ENCODE data around the gene AMBRA1. TPM values are rescaled to one million over a fixed set of nuclear protein-coding genes. Genes with fewer than 3 reads are reported as not detected.
"Not testable (repeated sequence)": the region's sequence is repeated elsewhere in the genome, so short reads cannot be mapped to it uniquely, and the experiment has no call there.

AMBRA1 gene
- total and polyA plus RNA-seq, 2 donors from 2014 or later, result 8.0 to 32.6 TPM

- Histone ChIP-seq H3K4me3 (ENCODE audit: low read length in 3 of 3) (no peak overlapping the region), H3K27ac (ENCODE audit: low read depth in 2 of 2, low read length in 2 of 2) (no peak overlapping the region), H3K9me3 (ENCODE audit: control insufficient read depth in 2 of 3, insufficient read depth in 1 of 3, low read length in 3 of 3) (no peaks in the 10 kb centered on the region), H3K4me1 (ENCODE audit: control insufficient read depth in 2 of 3, insufficient read depth in 2 of 3, low read depth in 1 of 3, low read length in 3 of 3) (peaks cover 0 to 14% (median 8%) of the 10 kb centered on the region in 3 donors), H3K36me3 (ENCODE audit: control insufficient read depth in 2 of 3, insufficient read depth in 3 of 3, low read length in 3 of 3) (no peaks in the 10 kb centered on the region), H3K27me3 (ENCODE audit: control insufficient read depth, insufficient read depth, low read length) (no peaks in the 10 kb centered on the region), H3K9ac (ENCODE audit: low read length in 3 of 3) (no peak overlapping the region)
- TF ChIP-seq, protein P1, sequence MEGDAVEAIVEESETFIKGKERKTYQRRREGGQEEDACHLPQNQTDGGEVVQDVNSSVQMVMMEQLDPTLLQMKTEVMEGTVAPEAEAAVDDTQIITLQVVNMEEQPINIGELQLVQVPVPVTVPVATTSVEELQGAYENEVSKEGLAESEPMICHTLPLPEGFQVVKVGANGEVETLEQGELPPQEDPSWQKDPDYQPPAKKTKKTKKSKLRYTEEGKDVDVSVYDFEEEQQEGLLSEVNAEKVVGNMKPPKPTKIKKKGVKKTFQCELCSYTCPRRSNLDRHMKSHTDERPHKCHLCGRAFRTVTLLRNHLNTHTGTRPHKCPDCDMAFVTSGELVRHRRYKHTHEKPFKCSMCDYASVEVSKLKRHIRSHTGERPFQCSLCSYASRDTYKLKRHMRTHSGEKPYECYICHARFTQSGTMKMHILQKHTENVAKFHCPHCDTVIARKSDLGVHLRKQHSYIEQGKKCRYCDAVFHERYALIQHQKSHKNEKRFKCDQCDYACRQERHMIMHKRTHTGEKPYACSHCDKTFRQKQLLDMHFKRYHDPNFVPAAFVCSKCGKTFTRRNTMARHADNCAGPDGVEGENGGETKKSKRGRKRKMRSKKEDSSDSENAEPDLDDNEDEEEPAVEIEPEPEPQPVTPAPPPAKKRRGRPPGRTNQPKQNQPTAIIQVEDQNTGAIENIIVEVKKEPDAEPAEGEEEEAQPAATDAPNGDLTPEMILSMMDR (IDR thresholded peaks at IDR 0.05; ENCODE audit: borderline replicate concordance, extremely low read depth, insufficient read depth), result no peak
- intact Hi-C loops (cut with DNase I), result no loop called here
- FAIRE-seq (no peak), DNase-seq (no peak)
Observed at GRCh38 chr11:46521961-46522681, 71.7 kb downstream of the AMBRA1 start.

DNA sequence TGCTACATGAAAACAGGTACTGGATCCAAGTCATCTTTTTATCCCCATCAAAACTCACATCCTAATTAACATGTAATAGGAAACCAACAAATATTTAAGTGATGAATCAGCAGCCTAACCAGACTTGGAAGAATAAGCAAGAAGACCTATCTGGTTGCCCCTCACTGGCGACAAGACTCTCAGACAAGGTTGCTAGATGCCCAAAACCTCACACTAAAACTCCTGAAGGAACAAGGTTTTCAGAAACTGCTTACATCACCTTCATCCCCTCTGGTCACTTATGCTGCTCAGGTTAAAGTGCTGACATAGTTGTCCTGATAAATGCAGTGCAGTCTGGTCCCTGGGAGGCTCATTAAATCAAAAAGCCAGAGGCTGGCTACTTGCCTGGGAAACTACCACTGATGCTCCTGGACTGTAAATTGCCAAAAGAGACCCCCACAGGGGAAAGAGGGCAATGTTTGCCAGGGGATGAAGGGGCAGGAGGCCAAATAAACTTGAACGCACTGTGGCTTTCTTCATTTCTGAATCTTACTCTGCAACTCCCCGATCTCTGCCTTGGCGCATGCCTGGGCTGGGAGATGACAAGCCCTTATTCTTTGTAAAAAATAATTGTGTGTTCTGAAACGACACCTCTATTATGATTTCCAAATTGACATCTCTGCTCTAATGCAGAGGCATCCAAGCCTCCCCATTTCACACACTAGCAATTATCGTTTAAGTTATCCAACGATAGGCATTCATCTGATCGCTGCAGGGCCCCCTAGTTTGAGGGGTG is 72.7 kb downstream of the AMBRA1 start:
- FAIRE-seq, result no peak
- no peak overlapping the region for H3K4me3 ChIP-seq (ENCODE audit: low read length in 3 of 3)
- H3K9me3 ChIP-seq (ENCODE audit: control insufficient read depth in 2 of 3, insufficient read depth in 1 of 3, low read length in 3 of 3), result no peaks in the 10 kb centered on the region
- no peak overlapping the region for H3K27ac ChIP-seq (ENCODE audit: low read depth in 2 of 2, low read length in 2 of 2)
- no peak overlapping the region for H3K9ac ChIP-seq (ENCODE audit: low read length in 3 of 3)
- intact Hi-C loops (cut with DNase I), result no loop called here
- peaks cover 0 to 14% (median 8%) of the 10 kb centered on the region in 3 donors for H3K4me1 ChIP-seq (ENCODE audit: control insufficient read depth in 2 of 3, insufficient read depth in 2 of 3, low read depth in 1 of 3, low read length in 3 of 3)
- DNase-seq, result no peak
- TF ChIP-seq, protein P1 (IDR thresholded peaks at IDR 0.05; ENCODE audit: borderline replicate concordance, extremely low read depth, insufficient read depth), result no peak
- H3K36me3 ChIP-seq (ENCODE audit: control insufficient read depth in 2 of 3, insufficient read depth in 3 of 3, low read length in 3 of 3), result no peaks in the 10 kb centered on the region
- no peaks in the 10 kb centered on the region for H3K27me3 ChIP-seq (ENCODE audit: control insufficient read depth, insufficient read depth, low read length)

GRCh38 chr11:46519351-46519750 is 74.5 kb downstream of the AMBRA1 start:
- Histone ChIP-seq H3K27ac (ENCODE audit: low read depth in 2 of 2, low read length in 2 of 2) (no peak overlapping the region), H3K4me1 (ENCODE audit: control insufficient read depth in 2 of 3, insufficient read depth in 2 of 3, low read depth in 1 of 3, low read length in 3 of 3) (peaks cover 0 to 14% (median 8%) of the 10 kb centered on the region in 3 donors), H3K27me3 (ENCODE audit: control insufficient read depth, insufficient read depth, low read length) (no peaks in the 10 kb centered on the region), H3K36me3 (ENCODE audit: control insufficient read depth in 2 of 3, insufficient read depth in 3 of 3, low read length in 3 of 3) (no peaks in the 10 kb centered on the region), H3K9me3 (ENCODE audit: control insufficient read depth in 2 of 3, insufficient read depth in 1 of 3, low read length in 3 of 3) (no peaks in the 10 kb centered on the region), H3K4me3 (ENCODE audit: low read length in 3 of 3) (no peak overlapping the region), H3K9ac (ENCODE audit: low read length in 3 of 3) (no peak overlapping the region)
- DNase-seq (no peak), FAIRE-seq (no peak)
- TF ChIP-seq, protein P1 (IDR thresholded peaks at IDR 0.05; ENCODE audit: borderline replicate concordance, extremely low read depth, insufficient read depth), result no peak
- intact Hi-C loops (cut with DNase I), result no loop called here

DNA sequence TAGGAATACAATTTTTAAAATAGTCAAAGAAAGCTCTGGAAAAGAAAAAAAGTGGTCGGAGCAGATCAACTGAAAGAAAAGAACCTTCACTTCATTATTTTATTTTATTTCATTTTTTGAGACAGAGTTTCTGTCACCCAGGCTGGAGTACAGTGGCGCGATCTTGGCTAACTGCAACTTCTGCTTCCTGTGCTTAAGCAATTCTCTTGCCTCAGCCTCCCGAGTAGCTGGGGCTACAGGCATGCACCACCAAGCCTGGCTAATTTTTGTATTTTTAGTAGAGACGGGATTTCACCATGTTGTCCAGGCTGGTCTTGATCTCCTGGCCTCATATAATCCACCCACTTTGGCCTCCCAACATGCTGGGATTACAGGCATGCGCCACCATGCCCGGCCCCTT is 74.9 kb downstream of the AMBRA1 start:
- H3K9me3 ChIP-seq (ENCODE audit: control insufficient read depth in 2 of 3, insufficient read depth in 1 of 3, low read length in 3 of 3); H3K9ac ChIP-seq (ENCODE audit: low read length in 3 of 3); H3K27ac ChIP-seq (ENCODE audit: low read depth in 2 of 2, low read length in 2 of 2); H3K36me3 ChIP-seq (ENCODE audit: control insufficient read depth in 2 of 3, insufficient read depth in 3 of 3, low read length in 3 of 3); DNase-seq; H3K27me3 ChIP-seq (ENCODE audit: control insufficient read depth, insufficient read depth, low read length); FAIRE-seq; intact Hi-C loops (cut with DNase I); H3K4me3 ChIP-seq (ENCODE audit: low read length in 3 of 3): not testable (repeated sequence)
- peaks cover 0 to 14% (median 11%) of the 10 kb centered on the region in 3 donors for H3K4me1 ChIP-seq (ENCODE audit: control insufficient read depth in 2 of 3, insufficient read depth in 2 of 3, low read depth in 1 of 3, low read length in 3 of 3)
